ENCODE data around the gene NOP56.

NOP56 gene

DNA sequence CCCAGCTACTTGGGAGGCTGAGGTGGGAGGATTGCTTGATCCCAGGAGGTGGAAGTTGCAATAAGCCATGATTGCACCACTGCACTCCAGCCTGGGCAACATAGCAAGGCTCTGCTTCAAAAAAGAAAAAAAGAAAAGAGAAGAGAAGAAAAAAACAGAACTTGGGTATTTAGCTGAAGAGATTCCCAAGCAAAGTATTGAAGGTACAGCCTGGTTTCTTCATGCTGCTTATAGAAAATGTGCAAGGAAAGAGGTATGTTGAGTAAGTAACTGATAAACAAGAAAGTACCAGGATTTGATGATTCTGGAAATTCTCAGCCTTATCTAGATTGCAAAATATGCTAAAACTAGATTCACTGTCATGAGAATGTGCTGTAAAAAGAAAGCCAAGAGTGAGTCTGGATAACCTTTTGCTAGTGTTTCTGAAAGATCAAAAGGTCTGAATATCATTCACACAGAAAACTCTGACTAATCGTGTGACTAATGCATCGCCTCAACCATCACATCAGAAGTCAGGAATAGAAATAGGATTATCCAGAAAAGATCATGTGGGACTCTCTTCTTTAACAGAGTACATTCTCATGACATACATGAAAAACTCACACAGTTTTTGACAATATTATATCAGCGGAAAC is 32.4 kb upstream of the NOP56 start:
- no peaks in the 10 kb centered on the region for H3F3A ChIP-seq (ENCODE audit: low read depth)
- no peak overlapping the region for H3K4me2 ChIP-seq (ENCODE audit: low read depth, low read length, poor library complexity, severe bottlenecking)
- H3K9me2 ChIP-seq (replicated peaks; ENCODE audit: low read depth, low read length), result no peaks in the 10 kb centered on the region
- no peaks in the 10 kb centered on the region for H3K4me1 ChIP-seq (ENCODE audit: insufficient read depth, low read length, poor library complexity, severe bottlenecking)
- H4K20me1 ChIP-seq (ENCODE audit: insufficient read depth, low read length, poor library complexity, severe bottlenecking), result no peaks in the 10 kb centered on the region
- H2AFZ ChIP-seq (ENCODE audit: low read length), result no peak overlapping the region
- no peaks in the 10 kb centered on the region for H3K79me2 ChIP-seq (ENCODE audit: insufficient read depth, low read length)
- TF ChIP-seq, protein P1, sequence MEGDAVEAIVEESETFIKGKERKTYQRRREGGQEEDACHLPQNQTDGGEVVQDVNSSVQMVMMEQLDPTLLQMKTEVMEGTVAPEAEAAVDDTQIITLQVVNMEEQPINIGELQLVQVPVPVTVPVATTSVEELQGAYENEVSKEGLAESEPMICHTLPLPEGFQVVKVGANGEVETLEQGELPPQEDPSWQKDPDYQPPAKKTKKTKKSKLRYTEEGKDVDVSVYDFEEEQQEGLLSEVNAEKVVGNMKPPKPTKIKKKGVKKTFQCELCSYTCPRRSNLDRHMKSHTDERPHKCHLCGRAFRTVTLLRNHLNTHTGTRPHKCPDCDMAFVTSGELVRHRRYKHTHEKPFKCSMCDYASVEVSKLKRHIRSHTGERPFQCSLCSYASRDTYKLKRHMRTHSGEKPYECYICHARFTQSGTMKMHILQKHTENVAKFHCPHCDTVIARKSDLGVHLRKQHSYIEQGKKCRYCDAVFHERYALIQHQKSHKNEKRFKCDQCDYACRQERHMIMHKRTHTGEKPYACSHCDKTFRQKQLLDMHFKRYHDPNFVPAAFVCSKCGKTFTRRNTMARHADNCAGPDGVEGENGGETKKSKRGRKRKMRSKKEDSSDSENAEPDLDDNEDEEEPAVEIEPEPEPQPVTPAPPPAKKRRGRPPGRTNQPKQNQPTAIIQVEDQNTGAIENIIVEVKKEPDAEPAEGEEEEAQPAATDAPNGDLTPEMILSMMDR (conservative IDR thresholded peaks at IDR 0.05; ENCODE audit: low read length), result no peak
- no peak for TF ChIP-seq EZH2phosphoT487 (IDR thresholded peaks at IDR 0.05; ENCODE audit: borderline replicate concordance)
- H3K9ac ChIP-seq (ENCODE audit: low read depth, low read length, poor library complexity, severe bottlenecking), result no peak overlapping the region
- no peaks in the 10 kb centered on the region for H3K36me3 ChIP-seq (ENCODE audit: insufficient read depth, low read length)
- no peak overlapping the region for H3K4me3 ChIP-seq (ENCODE audit: low read length, poor library complexity, severe bottlenecking)
- no peaks in the 10 kb centered on the region for H3K9me3 ChIP-seq (ENCODE audit: insufficient read depth, low read depth, low read length)
- no peaks in the 10 kb centered on the region for H3K27me3 ChIP-seq (ENCODE audit: insufficient read depth, low read length, poor library complexity, severe bottlenecking)

DNA sequence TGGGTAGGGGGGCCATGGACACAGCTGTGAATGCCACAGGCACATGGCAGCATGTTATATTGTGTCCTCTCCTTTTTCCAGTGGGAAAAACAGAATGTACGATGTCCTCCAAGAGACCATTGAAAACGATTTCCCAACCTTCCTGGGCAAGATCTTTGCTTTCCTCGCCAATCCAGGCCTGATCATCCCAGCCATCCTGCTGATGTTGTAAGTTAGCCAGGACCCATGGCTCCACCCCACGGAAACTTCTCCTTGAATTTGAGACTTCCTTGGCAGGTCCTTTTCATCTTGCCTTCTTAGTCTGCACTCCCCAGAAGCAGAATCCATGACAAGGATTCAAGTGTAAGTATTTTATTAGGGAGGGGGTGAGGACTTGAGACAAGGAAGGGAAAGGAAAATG is 28.2 kb upstream of the NOP56 start:
- Histone ChIP-seq H3F3A (ENCODE audit: low read depth) (no peaks in the 10 kb centered on the region), H3K36me3 (ENCODE audit: insufficient read depth, low read length) (no peaks in the 10 kb centered on the region), H3K4me1 (ENCODE audit: insufficient read depth, low read length, poor library complexity, severe bottlenecking) (no peaks in the 10 kb centered on the region), H3K79me2 (ENCODE audit: insufficient read depth, low read length) (no peaks in the 10 kb centered on the region), H2AFZ (ENCODE audit: low read length) (no peak overlapping the region), H3K9ac (ENCODE audit: low read depth, low read length, poor library complexity, severe bottlenecking) (no peak overlapping the region), H3K4me3 (ENCODE audit: low read length, poor library complexity, severe bottlenecking) (no peak overlapping the region), H3K9me3 (ENCODE audit: insufficient read depth, low read depth, low read length) (no peaks in the 10 kb centered on the region; the same call in 1 of the 2 replicates), H3K9me2 (replicated peaks; ENCODE audit: low read depth, low read length) (no peaks in the 10 kb centered on the region; the same call in 1 of the 2 replicates), H3K4me2 (ENCODE audit: low read depth, low read length, poor library complexity, severe bottlenecking) (no peak overlapping the region), H4K20me1 (ENCODE audit: insufficient read depth, low read length, poor library complexity, severe bottlenecking) (no peaks in the 10 kb centered on the region), H3K27me3 (ENCODE audit: insufficient read depth, low read length, poor library complexity, severe bottlenecking) (no peaks in the 10 kb centered on the region)
- TF ChIP-seq EZH2phosphoT487 (IDR thresholded peaks at IDR 0.05; ENCODE audit: borderline replicate concordance), result no peak
- TF ChIP-seq, protein P1 (conservative IDR thresholded peaks at IDR 0.05; ENCODE audit: low read length), result no peak

DNA sequence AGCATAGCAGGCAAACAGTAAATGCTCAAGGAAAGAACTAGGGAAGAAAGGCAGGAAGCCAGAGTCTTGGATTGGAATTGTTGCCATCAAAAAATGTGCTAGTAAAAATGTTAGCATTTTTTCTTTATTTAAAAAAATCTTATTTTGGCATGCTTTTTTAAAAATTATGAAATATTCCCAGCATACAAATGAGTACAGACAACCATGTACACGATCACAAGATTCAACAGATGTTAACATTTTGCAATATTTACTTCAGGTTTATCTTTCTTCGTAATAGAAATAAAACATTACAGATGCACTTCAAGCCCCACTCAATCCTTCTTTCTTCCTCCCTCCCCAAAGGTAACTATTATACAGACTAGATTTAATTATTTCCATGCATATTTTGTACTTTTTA is 27.4 kb upstream of the NOP56 start:
- H3F3A ChIP-seq (ENCODE audit: low read depth), result no peaks in the 10 kb centered on the region
- H3K4me1 ChIP-seq (ENCODE audit: insufficient read depth, low read length, poor library complexity, severe bottlenecking), result no peaks in the 10 kb centered on the region
- no peak overlapping the region for H3K4me2 ChIP-seq (ENCODE audit: low read depth, low read length, poor library complexity, severe bottlenecking)
- H3K79me2 ChIP-seq (ENCODE audit: insufficient read depth, low read length), result no peaks in the 10 kb centered on the region
- H3K9me3 ChIP-seq (ENCODE audit: insufficient read depth, low read depth, low read length), result no peaks in the 10 kb centered on the region; the same call in 1 of the 2 replicates
- H4K20me1 ChIP-seq (ENCODE audit: insufficient read depth, low read length, poor library complexity, severe bottlenecking), result no peaks in the 10 kb centered on the region
- H3K9ac ChIP-seq (ENCODE audit: low read depth, low read length, poor library complexity, severe bottlenecking), result no peak overlapping the region
- no peaks in the 10 kb centered on the region for H3K27me3 ChIP-seq (ENCODE audit: insufficient read depth, low read length, poor library complexity, severe bottlenecking)
- TF ChIP-seq, protein P1 (conservative IDR thresholded peaks at IDR 0.05; ENCODE audit: low read length), result no peak
- TF ChIP-seq EZH2phosphoT487 (IDR thresholded peaks at IDR 0.05; ENCODE audit: borderline replicate concordance), result no peak
- H3K9me2 ChIP-seq (replicated peaks; ENCODE audit: low read depth, low read length), result no peaks in the 10 kb centered on the region; the same call in 1 of the 2 replicates
- H2AFZ ChIP-seq (ENCODE audit: low read length), result no peak overlapping the region
- H3K4me3 ChIP-seq (ENCODE audit: low read length, poor library complexity, severe bottlenecking), result no peak overlapping the region
- H3K36me3 ChIP-seq (ENCODE audit: insufficient read depth, low read length), result no peaks in the 10 kb centered on the region
